SU-DHL-6 (cell line): Measurements from ENCODE around the gene HSBP1.

Source experiments
- H2AFZ ChIP-seq: fragments of 200-600 bp; sonication (generic); 2 replicates; pipeline ENCODE4 v1.6.1; 2014; ENCODE audit warnings: low read depth, mild to moderate bottlenecking, moderate library complexity, mixed read lengths, antibody characterized with exemption, low read length; ENCODE audit not compliant: severe bottlenecking
- H3F3A ChIP-seq: fragments of 200-600 bp; shearing (Covaris generic); 2 replicates; pipeline ENCODE4 v1.6.0; 2016; ENCODE audit warnings: antibody characterized with exemption, mild to moderate bottlenecking; ENCODE audit not compliant: insufficient read depth
- H3K27ac ChIP-seq: fragments of 200-600 bp; sonication (generic); 2 replicates; pipeline ENCODE4 v1.5.1; 2016; ENCODE audit warnings: low read depth, mild to moderate bottlenecking, low read length, moderate library complexity, mixed read lengths
- H3K27me3 ChIP-seq: fragments of 200-600 bp; sonication (generic), shearing (Covaris generic); 2 replicates; pipeline ENCODE4 v1.6.0; 2014; ENCODE audit warnings: mild to moderate bottlenecking, low read length
- H3K36me3 ChIP-seq: fragments of 200-600 bp; sonication (generic); 2 replicates; pipeline ENCODE4 v1.6.1; 2014; ENCODE audit warnings: mild to moderate bottlenecking, low read length, mixed read lengths
- H3K4me2 ChIP-seq: fragments of 300-600, 200-600 bp; shearing (Covaris generic), sonication (generic); 2 replicates; pipeline ENCODE4 v1.6.0; 2014; ENCODE audit warnings: low read length, low read depth, mild to moderate bottlenecking; ENCODE audit not compliant: poor library complexity, severe bottlenecking
- H3K4me3 ChIP-seq: fragments of 200-600 bp; sonication (generic); 2 replicates; pipeline ENCODE4 v1.5.1; 2014; ENCODE audit warnings: antibody characterized with exemption, low read length, mild to moderate bottlenecking, mixed read lengths; ENCODE audit not compliant: insufficient read depth, poor library complexity, severe bottlenecking
- H3K79me2 ChIP-seq: fragments of 200-600 bp; sonication (generic); 2 replicates; pipeline ENCODE4 v1.6.1; 2014; ENCODE audit warnings: mild to moderate bottlenecking, low read length, moderate library complexity; ENCODE audit not compliant: insufficient read depth
- H3K9ac ChIP-seq: fragments of 200-600 bp; sonication (generic); 2 replicates; pipeline ENCODE4 v1.7.0; 2014; ENCODE audit warnings: mild to moderate bottlenecking, low read length
- H3K9me2 ChIP-seq: fragments of 200-600 bp; sonication (generic); replicated peaks from 2 replicates; pipeline ENCODE4 v1.6.1; 2014; ENCODE audit warnings: low read length; ENCODE audit not compliant: insufficient read depth
- H3K9me3 ChIP-seq: fragments of 200-600 bp; sonication (generic); 2 replicates; pipeline ENCODE4 v1.6.1; 2014; ENCODE audit warnings: low read length, mixed read lengths; ENCODE audit not compliant: insufficient read depth
- H4K20me1 ChIP-seq: fragments of 200-600 bp; sonication (generic); 2 replicates; pipeline ENCODE4 v1.6.1; 2014; ENCODE audit warnings: low read depth, mild to moderate bottlenecking, antibody characterized with exemption, low read length, moderate library complexity, mixed read lengths
- EZH2phosphoT487 ChIP-seq: fragments of 200-600 bp; sonication (generic), shearing (Covaris generic); conservative IDR thresholded peaks from 2 replicates; pipeline ENCODE4 v1.6.1; 2018; ENCODE audit warnings: mild to moderate bottlenecking, antibody characterized with exemption, low read length, moderate library complexity, mixed read lengths
- TF ChIP-seq, protein P1 (sequence below): fragments of 200-600 bp; sonication (generic); IDR thresholded peaks from one replicate; pipeline ENCODE4 v1.5.1; 2017; ENCODE audit warnings: antibody characterized with exemption, mild to moderate bottlenecking, low read length, moderate library complexity; ENCODE audit not compliant: insufficient read depth, poor library complexity, severe bottlenecking

HSBP1 gene

DNA sequence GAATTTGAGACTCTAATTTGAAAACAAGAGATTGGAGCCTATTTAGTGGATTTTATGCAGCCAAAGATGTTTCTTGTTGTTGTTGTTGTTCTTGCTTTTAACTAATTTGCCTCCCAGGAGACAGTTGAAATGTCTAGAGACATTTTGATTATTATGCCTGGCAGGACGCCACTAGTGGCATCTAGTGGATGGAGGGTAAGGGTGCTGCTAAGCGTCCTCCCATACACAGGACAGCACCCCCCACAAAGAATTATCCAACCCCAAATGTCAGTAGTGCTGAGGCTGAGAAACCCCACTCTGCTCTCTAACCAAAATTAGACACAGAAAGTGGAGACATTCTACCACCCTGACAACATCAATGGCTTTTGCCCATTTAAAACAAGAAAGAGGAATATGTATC is 15.4 kb upstream of the HSBP1 start:
- H3K4me2 ChIP-seq = no peak overlapping the region
- no peak overlapping the region for H2AFZ ChIP-seq
- no peak for TF ChIP-seq EZH2phosphoT487
- TF ChIP-seq, protein P1, sequence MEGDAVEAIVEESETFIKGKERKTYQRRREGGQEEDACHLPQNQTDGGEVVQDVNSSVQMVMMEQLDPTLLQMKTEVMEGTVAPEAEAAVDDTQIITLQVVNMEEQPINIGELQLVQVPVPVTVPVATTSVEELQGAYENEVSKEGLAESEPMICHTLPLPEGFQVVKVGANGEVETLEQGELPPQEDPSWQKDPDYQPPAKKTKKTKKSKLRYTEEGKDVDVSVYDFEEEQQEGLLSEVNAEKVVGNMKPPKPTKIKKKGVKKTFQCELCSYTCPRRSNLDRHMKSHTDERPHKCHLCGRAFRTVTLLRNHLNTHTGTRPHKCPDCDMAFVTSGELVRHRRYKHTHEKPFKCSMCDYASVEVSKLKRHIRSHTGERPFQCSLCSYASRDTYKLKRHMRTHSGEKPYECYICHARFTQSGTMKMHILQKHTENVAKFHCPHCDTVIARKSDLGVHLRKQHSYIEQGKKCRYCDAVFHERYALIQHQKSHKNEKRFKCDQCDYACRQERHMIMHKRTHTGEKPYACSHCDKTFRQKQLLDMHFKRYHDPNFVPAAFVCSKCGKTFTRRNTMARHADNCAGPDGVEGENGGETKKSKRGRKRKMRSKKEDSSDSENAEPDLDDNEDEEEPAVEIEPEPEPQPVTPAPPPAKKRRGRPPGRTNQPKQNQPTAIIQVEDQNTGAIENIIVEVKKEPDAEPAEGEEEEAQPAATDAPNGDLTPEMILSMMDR = no peak
- no peak overlapping the region for H3K27ac ChIP-seq
- no peaks in the 10 kb centered on the region for H3K36me3 ChIP-seq
- H3K9ac ChIP-seq = no peak overlapping the region
- H3K9me2 ChIP-seq = no peaks in the 10 kb centered on the region
- H3K27me3 ChIP-seq = no peaks in the 10 kb centered on the region
- H3K4me3 ChIP-seq = no peak overlapping the region
- no peaks in the 10 kb centered on the region for H3F3A ChIP-seq
- no peaks in the 10 kb centered on the region for H4K20me1 ChIP-seq
- H3K9me3 ChIP-seq = no peaks in the 10 kb centered on the region
- no peaks in the 10 kb centered on the region for H3K79me2 ChIP-seq

DNA sequence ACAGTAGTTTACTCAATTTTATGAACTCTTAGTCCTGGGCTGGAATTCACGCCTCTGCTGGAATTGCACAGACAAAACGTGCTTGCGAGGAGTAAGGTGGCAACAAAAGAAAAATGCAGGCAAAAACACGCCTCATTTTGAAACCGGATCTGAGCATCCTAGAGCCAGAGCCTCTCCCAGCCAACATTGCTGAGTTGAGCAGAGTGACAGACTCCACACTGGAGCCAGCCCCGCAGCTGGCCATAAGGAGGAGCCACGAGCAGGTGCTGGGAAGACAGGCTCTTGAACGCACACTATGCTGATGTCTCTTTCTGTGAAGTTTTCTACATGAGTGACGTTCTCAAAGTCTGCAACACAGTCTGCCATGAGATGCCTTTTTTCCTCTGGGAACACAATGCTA is 14.6 kb upstream of the HSBP1 start:
- Histone ChIP-seq H3K9me3 (no peaks in the 10 kb centered on the region), H3K4me2 (no peak overlapping the region), H4K20me1 (no peaks in the 10 kb centered on the region), H3K36me3 (no peaks in the 10 kb centered on the region), H2AFZ (no peak overlapping the region), H3K9me2 (no peaks in the 10 kb centered on the region), H3K27ac (no peak overlapping the region), H3K9ac (no peak overlapping the region), H3K79me2 (no peaks in the 10 kb centered on the region), H3K27me3 (no peaks in the 10 kb centered on the region), H3K4me3 (no peak overlapping the region), H3F3A (no peaks in the 10 kb centered on the region)
- TF ChIP-seq, protein P1 = no peak
- TF ChIP-seq EZH2phosphoT487 = no peak

DNA sequence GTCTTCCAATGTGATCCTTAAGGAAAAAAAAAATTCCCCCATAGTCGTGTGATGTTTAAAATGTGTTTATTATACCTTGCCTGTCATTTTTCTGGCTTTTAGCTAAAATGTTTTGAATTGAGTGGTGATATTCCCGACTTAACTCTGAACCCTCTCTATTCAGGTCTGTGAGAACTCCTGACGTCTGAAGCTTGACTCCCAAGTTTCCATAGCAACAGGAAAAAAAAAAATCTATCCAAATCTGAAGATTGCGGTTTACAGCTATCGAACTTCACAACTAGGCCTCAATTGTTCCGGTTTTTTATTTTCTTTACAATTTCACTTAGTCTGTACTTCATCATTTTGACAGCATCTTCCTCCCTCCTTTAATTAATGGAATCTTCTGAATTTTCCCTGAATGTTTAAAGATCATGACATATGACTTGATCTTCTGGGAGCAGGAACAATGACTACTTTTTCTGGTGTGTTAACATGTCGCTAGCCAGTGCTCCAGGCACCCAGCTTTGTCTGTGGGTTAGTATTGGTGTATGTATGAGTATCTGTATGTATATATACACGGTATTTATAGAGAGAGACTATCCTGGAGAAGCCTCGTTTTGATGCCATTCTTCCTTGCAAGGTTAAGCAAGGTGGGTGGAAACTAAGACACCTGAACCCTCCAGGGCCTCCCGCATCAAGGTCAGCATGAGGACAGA is 12.8 kb upstream of the HSBP1 start:
- H3K4me3 ChIP-seq = no peak overlapping the region
- no peak overlapping the region for H3K4me2 ChIP-seq
- H3K36me3 ChIP-seq = no peaks in the 10 kb centered on the region
- H3K9ac ChIP-seq = no peak overlapping the region
- H2AFZ ChIP-seq = no peak overlapping the region
- H4K20me1 ChIP-seq = no peaks in the 10 kb centered on the region
- no peaks in the 10 kb centered on the region for H3F3A ChIP-seq
- no peaks in the 10 kb centered on the region for H3K9me2 ChIP-seq
- H3K79me2 ChIP-seq = no peaks in the 10 kb centered on the region
- H3K9me3 ChIP-seq = no peaks in the 10 kb centered on the region
- H3K27me3 ChIP-seq = no peaks in the 10 kb centered on the region
- no peak overlapping the region for H3K27ac ChIP-seq
- TF ChIP-seq, protein P1 = no peak
- TF ChIP-seq EZH2phosphoT487 = no peak
